ENCODE measurements around the gene SCP2.
"Not testable (repeated sequence)": the region's sequence is repeated elsewhere in the genome, so short reads cannot be mapped to it uniquely, and the experiment has no call there.

The SCP2 gene

GRCh38 chr1:52917156-52917555 lies 9.9 kb upstream of the SCP2 start:
- no peak for DNase-seq

DNA sequence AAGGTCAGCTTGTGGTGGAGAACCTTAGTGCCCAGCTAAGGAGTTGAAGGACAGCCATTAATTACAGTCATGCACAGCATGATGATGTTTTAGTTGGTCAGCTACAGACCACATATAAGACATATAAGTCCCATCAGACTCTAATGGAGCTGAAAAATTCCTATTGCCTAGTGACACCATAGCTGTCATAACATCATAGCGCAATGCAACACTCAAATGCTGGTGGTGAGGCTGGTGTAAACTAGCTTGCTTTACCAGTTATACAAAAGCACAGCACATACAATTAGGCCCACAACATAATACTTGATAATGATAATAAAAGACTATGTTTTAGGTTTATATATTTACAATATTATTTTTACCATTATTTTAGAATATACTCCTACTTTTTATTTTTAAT lies 9.5 kb upstream of the SCP2 start:
- DNase-seq, result no peak

DNA sequence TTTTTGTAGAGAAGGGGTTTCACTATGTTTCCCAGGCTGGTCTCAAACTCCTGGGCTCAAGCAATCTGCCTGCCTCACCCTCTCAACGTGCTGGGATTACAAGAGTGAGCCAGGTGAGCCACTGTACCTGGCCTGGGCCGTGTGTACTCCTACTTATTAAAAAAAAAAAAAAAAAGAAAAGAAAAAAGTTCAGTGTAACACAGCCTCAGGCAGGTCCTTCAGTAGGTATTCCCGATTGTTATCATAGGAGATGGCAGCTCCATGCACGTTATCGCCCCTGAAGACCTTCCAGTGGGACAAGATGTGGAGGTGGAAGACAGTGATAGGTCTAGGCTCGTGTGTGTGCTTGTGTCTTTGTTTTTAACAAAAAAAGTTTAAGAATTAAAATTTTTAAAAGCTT lies 8.9 kb upstream of the SCP2 start:
- no peak for DNase-seq

GRCh38 chr1:52919051-52919722 lies 7.9 kb upstream of the SCP2 start:
- DNase-seq, result no peak

DNA sequence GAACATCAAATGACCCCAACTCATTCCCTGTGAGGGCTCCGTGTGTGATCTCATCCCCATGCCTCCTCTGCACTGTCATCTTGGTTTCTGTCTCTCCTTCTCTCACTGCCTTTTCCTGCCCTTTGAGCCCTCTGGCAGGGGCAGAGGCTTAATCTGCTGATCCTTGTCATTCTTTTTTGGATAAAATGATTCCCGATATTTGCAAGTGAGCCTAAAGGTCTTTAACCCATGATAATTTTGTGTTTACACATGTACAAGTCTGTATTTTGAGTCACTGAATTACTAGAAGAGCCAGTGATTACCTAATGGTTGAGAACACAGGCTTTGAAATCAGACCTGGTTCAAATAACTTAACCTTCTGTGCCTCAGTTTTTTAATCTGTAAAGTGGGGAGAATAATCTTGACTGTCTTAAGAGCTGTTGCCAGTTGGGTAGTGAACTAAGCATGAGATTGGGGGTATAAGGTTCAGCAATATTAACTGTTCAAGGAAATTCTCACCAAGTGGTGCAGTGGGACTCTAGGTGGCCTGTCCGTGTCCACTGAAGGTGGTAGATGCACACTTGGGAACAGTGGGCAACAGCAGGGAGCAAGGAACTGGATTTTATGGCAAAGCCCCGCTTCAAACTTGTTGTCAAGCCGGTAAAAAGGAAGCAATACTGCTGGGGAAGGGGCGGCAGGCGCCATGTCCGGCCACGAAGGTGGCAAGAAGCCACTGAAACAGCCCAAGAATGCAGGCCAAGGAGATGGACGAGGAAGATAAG lies 7.2 kb upstream of the SCP2 start:
- DNase-seq, result no peak

- DNase-seq, result no peak
Measured at GRCh38 chr1:52920791-52921291, 6.2 kb upstream of the SCP2 start.

DNA sequence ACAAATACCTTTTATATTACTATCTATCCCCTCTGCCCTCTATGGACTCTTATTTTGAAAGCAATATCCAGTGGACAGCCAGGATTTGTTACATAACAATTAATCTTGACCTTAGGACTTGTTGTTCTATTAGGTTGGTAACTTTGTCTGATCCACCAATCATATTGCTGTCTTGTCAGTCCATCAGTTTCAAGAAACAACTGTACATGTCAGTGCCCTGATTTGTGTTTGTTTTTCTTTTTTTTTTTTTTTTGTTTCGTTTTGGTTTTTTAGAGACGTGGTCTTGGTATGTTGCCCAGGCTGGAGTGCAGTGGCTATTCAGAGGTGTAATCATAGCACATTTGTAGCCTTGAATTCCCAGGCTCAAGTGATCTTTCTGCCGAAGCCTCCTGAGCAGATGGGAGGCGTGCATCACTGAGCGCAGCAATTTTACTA lies 1.5 kb upstream of the SCP2 start:
- DNase-seq, result peak; percentile 11

DNA sequence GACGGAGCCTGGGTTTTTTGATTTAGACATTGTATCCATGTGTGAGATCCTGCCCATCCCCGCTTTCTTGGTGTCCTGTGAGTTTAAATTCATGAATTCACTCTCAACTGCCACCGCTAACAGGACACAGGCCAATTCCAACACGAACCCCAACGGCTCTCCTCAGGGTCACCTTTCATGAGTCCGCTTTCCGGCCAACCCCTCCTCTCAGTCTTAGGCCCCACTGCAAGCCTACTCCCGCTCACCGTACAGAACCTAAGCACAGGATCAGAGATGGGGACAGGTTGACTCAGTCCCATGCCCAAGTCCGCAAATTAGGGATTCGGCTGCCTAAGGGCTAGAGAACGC lies 238 bp upstream of the SCP2 start:
- DNase-seq, result no peak

DNA sequence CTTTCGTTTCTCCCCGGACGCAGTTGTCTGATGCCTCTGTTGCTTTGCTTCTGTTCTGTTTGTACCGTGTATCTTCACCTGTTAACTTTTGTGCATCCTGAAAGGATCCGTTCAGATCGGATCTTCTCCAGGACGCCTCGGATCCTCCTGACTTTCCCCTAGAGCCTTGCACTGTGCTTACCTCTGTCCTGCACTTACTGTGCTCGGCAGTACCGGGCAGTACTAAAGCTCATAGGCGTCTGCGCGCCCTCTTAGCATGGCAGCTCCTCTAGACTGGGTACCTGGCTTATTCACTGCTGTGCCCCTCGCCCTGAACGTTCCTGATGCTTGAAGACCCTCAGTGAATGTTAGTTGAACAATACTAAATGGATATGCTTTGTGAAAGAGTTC lies 934 bp downstream of the SCP2 start:
- DNase-seq, result no peak

DNA sequence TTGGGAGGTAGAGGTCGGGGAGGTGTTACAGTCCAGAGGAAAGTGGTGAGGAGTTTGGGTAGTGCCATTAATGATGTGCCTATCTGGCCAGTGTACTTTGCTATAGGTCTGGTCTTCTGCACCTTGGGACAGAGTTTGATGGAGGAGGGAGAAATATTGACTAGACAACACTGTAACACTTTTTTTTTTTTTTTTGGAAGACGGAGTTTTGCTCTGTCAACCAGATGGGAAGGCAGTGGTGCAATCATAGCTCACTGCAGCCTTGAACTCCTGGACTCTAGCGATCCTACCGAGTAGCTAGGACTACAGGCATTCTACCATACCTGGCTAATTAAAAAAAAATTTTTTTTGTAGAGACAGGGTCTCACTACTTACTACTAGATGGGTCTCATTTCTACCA lies 1.9 kb downstream of the SCP2 start:
- no peak for DNase-seq

GRCh38 chr1:52937433-52938182 lies 10.5 kb downstream of the SCP2 start:
- DNase-seq, result no peak

DNA sequence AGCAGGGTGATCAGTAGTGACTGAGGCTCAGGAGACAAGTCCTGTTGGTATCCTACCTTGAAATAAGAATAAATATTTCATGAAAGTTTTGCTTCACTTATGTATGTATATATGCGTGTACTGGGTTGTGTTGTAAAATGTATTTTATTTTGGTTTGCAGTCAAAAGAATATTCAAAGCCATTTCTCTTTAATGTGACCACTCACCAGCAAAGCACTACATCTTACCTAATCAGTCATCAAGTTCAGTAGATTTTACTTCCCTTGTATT lies 11.0 kb downstream of the SCP2 start:
- no peak for DNase-seq

DNA sequence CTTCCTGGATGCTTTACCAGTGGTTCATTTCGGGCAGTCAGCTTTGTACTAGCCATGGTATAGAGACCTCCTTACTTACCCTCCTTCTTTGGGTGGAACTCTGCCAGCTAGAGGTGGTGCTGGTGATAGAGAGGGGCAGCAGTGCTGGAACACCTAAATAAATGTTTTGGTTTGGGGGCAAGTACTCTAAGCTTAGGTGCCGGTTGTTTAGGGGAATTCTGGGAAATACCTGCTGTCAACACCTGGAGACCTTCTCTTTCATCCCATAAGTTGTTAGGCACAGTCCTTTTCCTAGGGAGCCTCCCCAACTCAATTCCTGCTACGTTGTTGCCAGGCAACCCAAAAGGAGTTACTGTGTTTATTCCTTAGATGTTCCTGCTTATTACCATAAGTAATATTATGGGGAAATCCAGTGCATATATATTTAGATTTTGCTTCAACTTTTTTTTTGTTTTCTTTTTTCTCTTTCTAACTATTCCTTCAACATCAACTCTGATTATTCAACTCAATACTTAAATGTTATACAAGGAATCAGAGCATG lies 16.9 kb downstream of the SCP2 start:
- DNase-seq, result no peak

- DNase-seq, result no peak
Measured at GRCh38 chr1:52944566-52944965, 17.5 kb downstream of the SCP2 start.

DNA sequence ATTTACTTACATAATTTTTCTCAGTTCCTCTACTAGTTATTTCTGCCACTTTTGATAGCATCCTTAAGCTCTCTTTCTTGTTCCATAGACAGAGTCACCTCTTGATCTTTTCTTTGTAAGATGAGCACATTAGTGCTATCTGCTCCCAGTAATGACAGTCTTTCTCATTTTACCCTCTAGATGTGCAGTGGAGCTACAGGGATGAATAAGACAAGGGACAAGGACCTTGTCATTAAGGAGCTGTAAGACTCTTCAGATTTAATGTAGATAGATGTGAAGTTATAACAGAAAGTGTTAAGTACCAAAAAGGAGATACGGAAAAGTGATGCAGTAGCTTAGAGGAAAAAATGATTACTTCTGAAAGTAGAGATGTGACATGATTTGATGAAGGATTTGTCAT lies 20.4 kb downstream of the SCP2 start:
- DNase-seq, result no peak

GRCh38 chr1:52949602-52950001 lies 22.5 kb downstream of the SCP2 start:
- not testable (repeated sequence) for DNase-seq

- DNase-seq, result no peak
Measured at GRCh38 chr1:52952112-52952511, 25.0 kb downstream of the SCP2 start.

DNA sequence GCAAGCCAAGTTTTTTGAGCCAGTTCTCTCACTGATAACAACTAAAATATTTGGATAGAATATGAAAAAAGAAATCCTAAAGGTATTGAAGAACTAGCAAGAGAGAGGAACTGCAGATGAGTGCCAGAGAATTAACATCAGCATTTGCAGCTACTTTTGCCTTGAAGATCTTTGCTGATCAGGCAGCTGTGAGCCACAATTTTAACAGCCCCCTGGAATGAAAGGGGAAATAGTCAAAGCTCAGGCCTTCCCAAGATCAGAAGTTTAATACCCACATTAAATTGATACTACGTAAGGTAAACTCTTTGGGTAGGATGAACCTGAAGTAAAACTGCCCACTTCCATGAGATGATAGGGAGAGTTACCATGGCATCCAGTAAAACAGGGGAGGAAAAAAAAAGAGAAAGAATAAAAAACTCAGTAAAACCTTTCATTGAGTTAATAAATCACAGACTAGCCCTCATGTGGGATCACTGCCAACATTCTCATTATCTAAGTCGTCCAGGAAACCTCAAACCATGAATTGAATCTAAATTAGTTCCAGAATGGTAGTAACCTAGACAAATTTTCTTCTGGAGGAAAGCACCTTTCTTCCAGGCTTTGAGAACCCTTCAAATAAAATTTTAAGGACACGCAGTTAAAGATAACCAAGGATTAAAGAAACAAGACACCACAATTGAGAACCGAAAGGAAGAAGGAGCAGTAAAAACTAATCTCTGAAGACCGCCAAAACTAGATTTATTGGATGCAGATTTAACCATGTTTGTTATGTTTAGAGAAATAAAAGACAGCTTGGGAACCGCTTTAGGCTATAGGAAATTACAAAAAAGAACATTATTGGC lies 28.3 kb downstream of the SCP2 start:
- DNase-seq, result peak; percentile 30

DNA sequence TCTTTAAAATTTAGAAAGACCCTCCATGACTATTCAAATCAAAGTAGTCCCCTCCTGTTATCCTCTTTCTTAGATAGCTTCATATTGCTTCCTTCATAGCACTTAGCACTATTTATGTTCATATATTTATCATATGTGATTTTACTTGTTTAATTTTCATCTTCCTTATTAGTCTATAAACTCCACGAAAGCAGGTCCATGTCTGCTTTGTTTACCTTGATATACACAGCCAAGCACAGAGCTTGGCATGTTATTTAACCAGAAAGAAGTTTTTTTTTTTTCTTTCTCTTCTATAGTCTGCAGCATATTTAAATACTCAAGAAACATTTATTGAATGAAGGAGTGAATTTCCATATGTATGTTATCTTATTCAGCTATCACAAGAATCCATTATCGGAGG lies 36.0 kb downstream of the SCP2 start:
- DNase-seq, result no peak

- no peak for DNase-seq
Measured at GRCh38 chr1:52967666-52968065, 40.6 kb downstream of the SCP2 start.

DNA sequence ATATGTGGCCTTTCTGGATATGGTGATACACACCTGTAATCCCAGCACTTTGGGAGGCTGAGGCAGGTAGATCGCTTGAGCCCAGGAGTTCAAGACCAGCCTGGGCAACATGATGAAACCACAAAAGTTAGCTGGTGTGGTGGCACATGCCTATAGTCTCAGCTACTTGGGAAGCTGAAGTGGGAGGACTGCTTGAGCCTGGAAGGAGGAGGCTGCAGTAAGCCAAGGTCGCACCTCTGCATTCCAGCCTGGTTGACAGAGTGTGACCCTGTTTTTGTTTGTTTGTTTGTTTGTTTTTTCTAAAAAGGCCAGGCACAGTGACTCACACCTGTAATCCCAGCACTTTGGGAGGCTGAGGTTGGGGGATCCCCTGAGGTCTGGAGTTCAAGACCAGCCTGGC lies 42.2 kb downstream of the SCP2 start:
- not testable (repeated sequence) for DNase-seq

DNA sequence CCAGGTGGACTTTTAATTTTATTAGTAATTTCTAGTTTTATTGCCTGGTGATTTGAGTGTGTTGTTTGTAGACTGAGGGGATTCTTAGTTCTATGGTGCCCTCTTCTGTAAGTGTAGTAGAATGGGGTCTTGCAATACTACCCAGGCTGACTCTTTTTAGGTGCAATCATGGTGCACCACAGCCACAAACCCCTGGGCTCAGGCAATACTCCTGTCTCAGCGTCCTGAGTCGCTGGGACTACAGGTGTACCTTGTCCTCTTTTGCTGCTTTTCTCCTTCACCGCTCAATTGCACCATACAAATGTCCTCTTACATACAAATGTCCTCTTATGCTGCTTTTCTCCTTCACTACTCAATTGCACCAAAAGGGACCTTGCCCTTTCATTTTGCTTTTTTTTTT lies 43.1 kb downstream of the SCP2 start:
- no peak for DNase-seq

- no peak for DNase-seq
Measured at GRCh38 chr1:52973841-52974240, 46.8 kb downstream of the SCP2 start.
